Caco-2 (cell line): ENCODE measurements around the gene CD300H. TPM values are rescaled to one million over a fixed set of nuclear protein-coding genes. Genes with fewer than 3 reads are reported as not detected.

Experiments used
- Bru-seq: library from RNA; stranded (reverse); fragments of 400-500 nt; gene quantifications from one replicate; lab custom pipeline; 2021; lab: Mats Ljungman, UMichigan
- BruChase-seq, 2 experiments: library from RNA; stranded (reverse); fragments of 400-500 nt; gene quantifications; one replicate each; lab custom pipeline; 2021; lab: Mats Ljungman, UMichigan
- BruUV-seq: library from RNA; stranded (reverse); fragments of 400-500 nt; replicated peaks from 2 replicates; lab custom pipeline; 2021; lab: Mats Ljungman, UMichigan
- CTCF ChIA-PET: fragments of 300-600 bp; sonication (Branson Sonifier 250); formaldehyde crosslinking; loops from one replicate; lab custom pipeline; 2022; ENCODE audit warnings: antibody characterized with exemption; lab: Charles Lee
- POLR2A ChIA-PET: fragments of 300-600 bp; sonication (Branson Sonifier 250); formaldehyde crosslinking; loops from one replicate; lab custom pipeline; 2022; ENCODE audit warnings: antibody characterized with exemption; lab: Charles Lee
- DNase-seq, 2 experiments: peaks; one replicate each; pipeline versions ENCODE4 v3.0.0 to v3.0.0-alpha.2; 2020 to 2022
- H3K27me3 ChIP-seq: replicated peaks from 2 replicates; pipeline ENCODE4 v1.6.0; 2011; ENCODE audit warnings: low read length; ENCODE audit not compliant: control insufficient read depth, insufficient read depth
- H3K36me3 ChIP-seq: 2 replicates; pipeline ENCODE4 v1.5.1; 2011; ENCODE audit warnings: low read length; ENCODE audit not compliant: control insufficient read depth, insufficient read depth
- H3K4me1 ChIP-seq: fragments of 250-450 bp; sonication (Bioruptor Pico); 2 replicates; pipeline ENCODE4 v1.5.1; 2020; ENCODE audit warnings: mild to moderate bottlenecking
- H3K4me3 ChIP-seq: 2 replicates; pipeline ENCODE4 v1.5.1; 2011; ENCODE audit warnings: low read depth, mild to moderate bottlenecking, control low read depth, low read length
- H3K9me3 ChIP-seq: fragments of 250-450 bp; sonication (Bioruptor Pico); 2 replicates; pipeline ENCODE4 v1.5.1; 2020; ENCODE audit warnings: mild to moderate bottlenecking, moderate library complexity
- H3K27ac Mint-ChIP-seq: one replicate; pipeline ENCODE4 v1.8.0; 2022; ENCODE audit warnings: mixed read lengths; ENCODE audit not compliant: unreplicated experiment
- H3K27me3 Mint-ChIP-seq: one replicate; pipeline ENCODE4 v1.8.0; 2022; ENCODE audit warnings: mixed read lengths; ENCODE audit not compliant: insufficient read depth, unreplicated experiment
- H3K36me3 Mint-ChIP-seq: one replicate; pipeline ENCODE4 v1.8.0; 2022; ENCODE audit warnings: mild to moderate bottlenecking, mixed read lengths; ENCODE audit not compliant: insufficient read depth, unreplicated experiment
- H3K4me1 Mint-ChIP-seq: one replicate; pipeline ENCODE4 v1.8.0; 2022; ENCODE audit warnings: low read depth, mixed read lengths; ENCODE audit not compliant: unreplicated experiment
- H3K4me3 Mint-ChIP-seq: one replicate; pipeline ENCODE4 v1.8.0; 2022; ENCODE audit warnings: mild to moderate bottlenecking, moderate library complexity, mixed read lengths; ENCODE audit not compliant: unreplicated experiment
- H3K9me3 Mint-ChIP-seq: one replicate; pipeline ENCODE4 v1.8.0; 2022; ENCODE audit warnings: mixed read lengths; ENCODE audit not compliant: unreplicated experiment
- intact Hi-C: fragments of 100-400 bp; cut with micrococcal nuclease; formaldehyde crosslinking; loops from one replicate; pipeline ENCODE4 v1.10.0; 2022; ENCODE audit not compliant: unreplicated experiment
- long read RNA-seq: library from polyadenylated mRNA; stranded (forward); transcript quantifications from one replicate; pipeline ENCODE4 v2.0.0, GENCODE V29; 2022
- total RNA-seq: library from RNA; stranded (reverse); gene quantifications from 2 replicates; pipeline ENCODE4 v1.2.3, GENCODE V29; 2022
- TF ChIP-seq, protein P1 (sequence below), 2 experiments: fragments of 200-600 bp in 1 of 2; IDR thresholded peaks; 1 replicate in 1 of 2; 2 replicates in 1 of 2; pipeline versions ENCODE4 v1.5.1 to v1.8.0; 2011 to 2022; ENCODE audit warnings: antibody characterized with exemption in 1 of 2, control low read depth in 1 of 2, inconsistent platforms in 1 of 2, low read depth in 1 of 2, low read length in 1 of 2, mild to moderate bottlenecking in 1 of 2, moderate library complexity in 1 of 2; ENCODE audit not compliant: insufficient read depth in 1 of 2, severe bottlenecking in 1 of 2, unreplicated experiment in 1 of 2

Gene CD300H
- total RNA-seq, result not detected in 2 replicates
- not detected for Bru-seq, nascent RNA
- BruChase-seq, experiment 1, labeled RNA remaining after a 2-hour chase, result not detected
- BruChase-seq, experiment 2, labeled RNA remaining after a 6-hour chase, result not detected
- long read RNA-seq, result 0 reads

DNA sequence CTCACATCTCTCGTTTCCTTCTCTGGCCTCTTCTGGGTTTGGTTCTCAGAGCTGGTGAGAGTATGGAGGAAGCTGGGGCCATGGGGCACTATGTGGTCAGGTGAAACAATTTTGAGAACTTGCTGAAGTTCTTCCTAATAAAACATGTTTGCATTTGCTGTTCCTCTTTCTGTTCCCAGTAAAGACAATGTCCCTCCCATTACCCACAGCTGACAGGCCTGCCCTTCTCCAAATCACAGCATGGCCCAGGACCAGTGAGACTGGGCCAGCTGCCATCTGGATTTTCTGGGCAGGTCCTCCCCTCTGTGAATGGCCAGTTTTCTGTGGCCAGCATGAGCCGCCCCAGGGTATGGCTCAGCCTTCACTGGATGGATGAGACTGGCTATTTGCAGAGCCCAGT lies at the start of gene CD300H:
CD300H (minus strand) TSS at position 113 of the 400 bp plus-strand sequence.
- H3K4me3 ChIP-seq, result no peak within 1 kb of the TSS
- H3K27me3 Mint-ChIP-seq, result peaks cover 26% of the 10 kb centered on the region
- no peaks in the 10 kb centered on the region for H3K36me3 ChIP-seq
- TF ChIP-seq, protein P1, sequence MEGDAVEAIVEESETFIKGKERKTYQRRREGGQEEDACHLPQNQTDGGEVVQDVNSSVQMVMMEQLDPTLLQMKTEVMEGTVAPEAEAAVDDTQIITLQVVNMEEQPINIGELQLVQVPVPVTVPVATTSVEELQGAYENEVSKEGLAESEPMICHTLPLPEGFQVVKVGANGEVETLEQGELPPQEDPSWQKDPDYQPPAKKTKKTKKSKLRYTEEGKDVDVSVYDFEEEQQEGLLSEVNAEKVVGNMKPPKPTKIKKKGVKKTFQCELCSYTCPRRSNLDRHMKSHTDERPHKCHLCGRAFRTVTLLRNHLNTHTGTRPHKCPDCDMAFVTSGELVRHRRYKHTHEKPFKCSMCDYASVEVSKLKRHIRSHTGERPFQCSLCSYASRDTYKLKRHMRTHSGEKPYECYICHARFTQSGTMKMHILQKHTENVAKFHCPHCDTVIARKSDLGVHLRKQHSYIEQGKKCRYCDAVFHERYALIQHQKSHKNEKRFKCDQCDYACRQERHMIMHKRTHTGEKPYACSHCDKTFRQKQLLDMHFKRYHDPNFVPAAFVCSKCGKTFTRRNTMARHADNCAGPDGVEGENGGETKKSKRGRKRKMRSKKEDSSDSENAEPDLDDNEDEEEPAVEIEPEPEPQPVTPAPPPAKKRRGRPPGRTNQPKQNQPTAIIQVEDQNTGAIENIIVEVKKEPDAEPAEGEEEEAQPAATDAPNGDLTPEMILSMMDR (IDR thresholded peaks at IDR 0.05; ENCODE audit: insufficient read depth in 1 of 2, low read depth in 1 of 2, low read length in 1 of 2, severe bottlenecking in 1 of 2, unreplicated experiment in 1 of 2), result no peak
- H3K4me1 Mint-ChIP-seq, result peaks cover 6% of the 10 kb centered on the region
- intact Hi-C loops, result no loop called here
- H3K27me3 ChIP-seq, result no peaks in the 10 kb centered on the region; the same call in 1 of the 2 replicates
- H3K9me3 ChIP-seq, result no peaks in the 10 kb centered on the region
- no peak for DNase-seq
- no peaks in the 10 kb centered on the region for H3K36me3 Mint-ChIP-seq
- no peaks in the 10 kb centered on the region for H3K4me1 ChIP-seq
- H3K27ac Mint-ChIP-seq, result no peak within 1 kb of the TSS
- H3K9me3 Mint-ChIP-seq, result peaks cover 24% of the 10 kb centered on the region
- no TSS peak for BruUV-seq
- ChIA-PET CTCF (interaction anchor here (0.6 kb wide), 1 partner anchor 32 kb away, joined by 4 read pairs; no protein-coding TSS in a partner anchor), POLR2A (no interaction called here)
- no peak within 1 kb of the TSS for H3K4me3 Mint-ChIP-seq

DNA sequence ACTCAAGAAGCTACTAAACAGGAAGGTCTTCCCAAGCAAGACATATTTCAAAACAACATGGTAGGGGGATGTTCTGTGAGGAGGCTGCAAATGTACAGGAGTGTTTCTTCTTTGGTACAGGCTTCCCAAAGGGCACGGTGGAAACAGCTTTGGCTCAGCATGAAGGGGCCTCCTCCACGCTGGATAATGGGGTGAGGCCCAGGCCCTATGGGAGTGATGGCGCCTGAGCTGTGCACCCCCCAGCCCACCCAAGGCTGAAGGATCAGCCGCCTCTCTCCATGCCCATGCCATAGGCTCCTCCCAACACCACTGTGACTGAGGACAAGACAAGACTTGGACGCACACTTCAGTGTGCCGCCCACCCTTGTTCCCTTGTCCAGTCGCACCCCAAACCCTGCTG lies 49.4 kb upstream of the CD300H start:
- H3K4me3 ChIP-seq, result no peak overlapping the region
- H3K4me3 Mint-ChIP-seq, result no peak overlapping the region
- no peaks in the 10 kb centered on the region for H3K9me3 ChIP-seq
- BruUV-seq, result no TSS peak
- no peaks in the 10 kb centered on the region for H3K36me3 ChIP-seq
- ChIA-PET POLR2A (no interaction called here), CTCF (interaction anchor here (0.5 kb wide), 1 partner anchor 163 kb away, joined by 3 read pairs; no protein-coding TSS in a partner anchor)
- peaks cover 32% of the 10 kb centered on the region for H3K27me3 Mint-ChIP-seq
- intact Hi-C loops, result no loop called here
- H3K27me3 ChIP-seq, result no peaks in the 10 kb centered on the region
- H3K4me1 Mint-ChIP-seq, result no peaks in the 10 kb centered on the region
- no peaks in the 10 kb centered on the region for H3K9me3 Mint-ChIP-seq
- DNase-seq, result no peak
- no peak overlapping the region for H3K27ac Mint-ChIP-seq
- no peaks in the 10 kb centered on the region for H3K4me1 ChIP-seq
- H3K36me3 Mint-ChIP-seq, result no peaks in the 10 kb centered on the region
- TF ChIP-seq, protein P1 (IDR thresholded peaks at IDR 0.05; ENCODE audit: insufficient read depth in 1 of 2, low read depth in 1 of 2, low read length in 1 of 2, severe bottlenecking in 1 of 2, unreplicated experiment in 1 of 2), result no peak

DNA sequence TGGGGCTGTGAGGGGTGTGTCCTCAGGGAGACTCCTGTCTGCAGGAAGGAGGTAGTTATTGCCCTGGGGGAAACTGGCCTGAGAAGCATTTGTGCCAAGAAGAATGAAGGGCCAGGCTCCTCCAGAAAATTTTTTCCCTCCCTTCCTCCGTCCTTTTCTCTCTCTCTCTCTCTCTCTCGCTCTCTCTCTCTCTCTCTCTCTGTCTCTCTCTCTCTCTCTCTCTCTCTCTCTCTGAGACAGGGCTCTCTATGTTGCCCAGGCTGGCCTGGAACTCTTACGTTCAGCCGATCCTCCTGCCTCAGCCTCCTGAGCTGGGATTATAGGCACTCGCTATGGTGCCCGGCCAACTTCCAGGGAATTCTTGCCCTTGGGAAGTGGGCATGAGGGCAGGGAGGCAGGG lies 44.7 kb upstream of the CD300H start:
- Histone ChIP-seq H3K4me1 (no peaks in the 10 kb centered on the region), H3K9me3 (no peaks in the 10 kb centered on the region)
- CTCF ChIA-PET, result no interaction called here

More for the DNA sequence above, 44.7 kb upstream of the CD300H start:
- Histone ChIP-seq H3K27me3 (no peaks in the 10 kb centered on the region; the same call in 1 of the 2 replicates), H3K4me3 (no peak overlapping the region), H3K36me3 (no peaks in the 10 kb centered on the region)
- no TSS peak for BruUV-seq
- POLR2A ChIA-PET, result no interaction called here
- H3K4me1 Mint-ChIP-seq, result no peaks in the 10 kb centered on the region
- TF ChIP-seq, protein P1 (IDR thresholded peaks at IDR 0.05; ENCODE audit: insufficient read depth in 1 of 2, low read depth in 1 of 2, low read length in 1 of 2, severe bottlenecking in 1 of 2, unreplicated experiment in 1 of 2), result no peak
- peaks cover 24% of the 10 kb centered on the region for H3K27me3 Mint-ChIP-seq
- intact Hi-C loops, result no loop called here
- H3K27ac Mint-ChIP-seq, result no peak overlapping the region
- no peak for DNase-seq
- H3K9me3 Mint-ChIP-seq, result no peaks in the 10 kb centered on the region
- H3K4me3 Mint-ChIP-seq, result no peak overlapping the region
- H3K36me3 Mint-ChIP-seq, result no peaks in the 10 kb centered on the region
